NCI-H146 treated with DMSO at 0.1 percent for 48 hours (cell line): ENCODE data around the gene SPAG9.

Experiments
- DNase-seq: peaks from one replicate; lab custom pipeline; 2025; ENCODE audit not compliant: unreplicated experiment; lab: John Stamatoyannopoulos, UW

Gene SPAG9

GRCh38 chr17:50993544-50993943 is 127.1 kb downstream of the SPAG9 start:
- no peak for DNase-seq

GRCh38 chr17:50989149-50989548 is 131.5 kb downstream of the SPAG9 start:
- DNase-seq, result no peak

- no peak for DNase-seq
These were observed 132.2 kb downstream of the SPAG9 start for GRCh38 chr17:50988427-50988826.

- no peak for DNase-seq
These were observed 133.5 kb downstream of the SPAG9 start for GRCh38 chr17:50986989-50987660.

GRCh38 chr17:50981279-50981678 is 139.4 kb downstream of the SPAG9 start:
- no peak for DNase-seq

- DNase-seq, result no peak
These were observed 141.1 kb downstream of the SPAG9 start for GRCh38 chr17:50979524-50979927.

GRCh38 chr17:50977487-50978159 is 143.0 kb downstream of the SPAG9 start:
- DNase-seq, result no peak

GRCh38 chr17:50976951-50977472 is 143.7 kb downstream of the SPAG9 start:
- no peak for DNase-seq

GRCh38 chr17:50973557-50974494 is 146.8 kb downstream of the SPAG9 start:
- no peak for DNase-seq

GRCh38 chr17:50972577-50972976 is 148.1 kb downstream of the SPAG9 start:
- DNase-seq, result no peak

GRCh38 chr17:50967795-50968194 is 152.9 kb downstream of the SPAG9 start:
- DNase-seq, result no peak

- DNase-seq, result no peak
These were observed 154.5 kb downstream of the SPAG9 start for GRCh38 chr17:50966163-50966666.

- no peak for DNase-seq
These were observed 157.5 kb downstream of the SPAG9 start for GRCh38 chr17:50963139-50963538.

- no peak for DNase-seq
These were observed 159.1 kb downstream of the SPAG9 start for GRCh38 chr17:50961282-50962220.

- no peak for DNase-seq
These were observed 161.3 kb downstream of the SPAG9 start for GRCh38 chr17:50959341-50959740.

GRCh38 chr17:50957600-50958575 is 162.8 kb downstream of the SPAG9 start:
- DNase-seq, result no peak

GRCh38 chr17:50956750-50957523 is 163.7 kb downstream of the SPAG9 start:
- peak; percentile 54 for DNase-seq

GRCh38 chr17:50956409-50956749 is 164.3 kb downstream of the SPAG9 start:
- DNase-seq, result no peak
